NT2/D1 (cell line): ENCODE results near the gene TMEM202.

Experiments
- YY1 ChIP-seq: IDR thresholded peaks from 2 replicates; pipeline ENCODE4 v1.6.1; 2011; ENCODE audit not compliant: insufficient read length, insufficient read depth
- ZNF274 ChIP-seq: IDR thresholded peaks from 2 replicates; pipeline ENCODE4 v1.6.1; 2011; ENCODE audit warnings: mild to moderate bottlenecking, low read depth, low read length

DNA sequence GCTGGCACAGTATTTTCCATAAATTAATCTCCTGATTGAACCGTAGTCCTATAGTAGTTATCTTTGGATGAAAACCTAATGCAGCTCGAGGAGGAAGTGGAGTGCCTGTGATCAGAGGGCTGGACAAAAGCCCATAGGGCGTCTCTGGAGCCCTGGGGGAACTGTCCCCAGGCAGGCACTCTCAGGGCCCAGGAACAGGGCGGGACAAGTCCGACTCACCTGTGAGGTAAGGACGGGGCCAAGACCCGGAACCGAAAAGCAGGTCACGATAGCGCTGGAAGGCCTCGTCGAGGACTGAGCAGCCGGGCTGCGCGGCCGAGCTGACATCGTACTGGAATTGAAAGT is 22.6 kb upstream of the TMEM202 start:
- TF ChIP-seq ZNF274 (no peak), YY1 (no peak)
